NB4 (cell line): ENCODE data around the gene ARHGAP25.

Experiments used
- DNase-seq: peaks from one replicate; pipeline ENCODE4 v3.0.0; 2010; ENCODE audit warnings: low read depth
- H3K4me3 ChIP-seq: one replicate; pipeline ENCODE4 v1.5.1; 2011; ENCODE audit warnings: mild to moderate bottlenecking, low read depth, low read length, moderate library complexity
- CTCF ChIP-seq: IDR thresholded peaks from one replicate; pipeline ENCODE4 v1.5.1; 2012; ENCODE audit warnings: low read depth, low read length
- MAX ChIP-seq: IDR thresholded peaks from 2 replicates; pipeline ENCODE4 v1.6.1; 2011; ENCODE audit warnings: low read depth, low read length
- MYC ChIP-seq: IDR thresholded peaks from 2 replicates; pipeline ENCODE4 v1.6.1; 2011; ENCODE audit warnings: low read depth, low read length
- POLR2A ChIP-seq: IDR thresholded peaks from 2 replicates; pipeline ENCODE4 v1.6.1; 2011; ENCODE audit warnings: mild to moderate bottlenecking; ENCODE audit not compliant: insufficient read length; ENCODE audit errors: extremely low read depth

The ARHGAP25 gene

GRCh38 chr2:68734688-68735525 lies at the start of gene ARHGAP25:
ARHGAP25 (plus strand) TSS chr2:68734811; CDS start chr2:68735200, 389 bp downstream.
- peak; percentile 89 for DNase-seq
- TF ChIP-seq MAX: peak; percentile 46
- TF ChIP-seq MYC: peak; percentile 65; the same call in 1 of the 2 replicates
- peak; percentile 34 for TF ChIP-seq POLR2A
- no peak for TF ChIP-seq CTCF
- peak within 1 kb of the TSS; percentile 75 for H3K4me3 ChIP-seq

- no peak for DNase-seq
- H3K4me3 ChIP-seq: no peak overlapping the region
- TF ChIP-seq POLR2A: no peak
- no peak for TF ChIP-seq MYC
- no peak for TF ChIP-seq CTCF
- no peak for TF ChIP-seq MAX
Measured at GRCh38 chr2:68686178-68686577, 48.4 kb upstream of the ARHGAP25 start.

GRCh38 chr2:68687018-68687417 lies 47.6 kb upstream of the ARHGAP25 start:
- DNase-seq: no peak
- H3K4me3 ChIP-seq: no peak overlapping the region
- TF ChIP-seq POLR2A (no peak), CTCF (no peak), MAX (no peak), MYC (no peak)

GRCh38 chr2:68689553-68690537 lies 44.8 kb upstream of the ARHGAP25 start:
- TF ChIP-seq MYC: no peak
- TF ChIP-seq MAX: peak; percentile 48; the same call in 1 of the 2 replicates
- TF ChIP-seq CTCF: no peak
- H3K4me3 ChIP-seq: peak overlapping the region; percentile 37
- peak; percentile 90 for DNase-seq

GRCh38 chr2:68690851-68691250 lies 43.8 kb upstream of the ARHGAP25 start:
- TF ChIP-seq CTCF: no peak
- no peak for TF ChIP-seq MAX
- no peak for TF ChIP-seq POLR2A
- TF ChIP-seq MYC: no peak
- no peak overlapping the region for H3K4me3 ChIP-seq
- no peak for DNase-seq
